ENCODE results near the gene LZTR1.

GRCh38 chr22:21000207-21000986 lies 18.3 kb downstream of the LZTR1 start:
- TF ChIP-seq CTCF (IDR thresholded peaks at IDR 0.05) = no peak
- no peak for TF ChIP-seq EZH2phosphoT487 (IDR thresholded peaks at IDR 0.05)
- TF ChIP-seq EZH2 (IDR thresholded peaks at IDR 0.05) = no peak
